ENCODE measurements around the gene ZDHHC19. TPM values are rescaled to one million over a fixed set of nuclear protein-coding genes. Genes with fewer than 3 reads are reported as not detected.

The ZDHHC19 gene
- polyA plus RNA-seq, 1 donor from 2014 or later, result 3.8 TPM

DNA sequence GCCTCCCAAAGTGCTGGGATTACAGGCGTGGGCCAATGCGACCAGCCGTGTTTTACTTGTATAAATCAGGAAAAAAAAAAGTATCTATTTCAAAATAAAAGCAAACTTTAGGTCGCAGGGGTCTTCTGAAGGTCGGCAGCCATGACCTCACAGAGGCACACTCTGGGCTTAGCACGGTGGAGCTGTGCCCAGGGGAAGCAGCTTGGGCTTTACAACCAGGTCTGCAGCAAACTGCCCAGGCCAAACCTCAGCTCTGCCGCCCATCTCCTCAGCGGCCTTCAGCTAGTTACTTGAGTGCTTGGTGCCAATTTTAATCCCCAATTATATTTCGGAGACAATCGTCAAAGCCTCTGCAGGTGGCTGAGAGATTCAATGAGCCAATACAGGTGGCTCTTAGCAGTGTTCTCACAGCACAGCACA lies 30.1 kb downstream of the ZDHHC19 start:
- H3K9me3 ChIP-seq (ENCODE audit: low read length), result no peaks in the 10 kb centered on the region
- no peak overlapping the region for H3K27ac ChIP-seq (ENCODE audit: low read length)
- H3K79me2 ChIP-seq (replicated peaks; ENCODE audit: insufficient read depth, low read length), result no peaks in the 10 kb centered on the region

DNA sequence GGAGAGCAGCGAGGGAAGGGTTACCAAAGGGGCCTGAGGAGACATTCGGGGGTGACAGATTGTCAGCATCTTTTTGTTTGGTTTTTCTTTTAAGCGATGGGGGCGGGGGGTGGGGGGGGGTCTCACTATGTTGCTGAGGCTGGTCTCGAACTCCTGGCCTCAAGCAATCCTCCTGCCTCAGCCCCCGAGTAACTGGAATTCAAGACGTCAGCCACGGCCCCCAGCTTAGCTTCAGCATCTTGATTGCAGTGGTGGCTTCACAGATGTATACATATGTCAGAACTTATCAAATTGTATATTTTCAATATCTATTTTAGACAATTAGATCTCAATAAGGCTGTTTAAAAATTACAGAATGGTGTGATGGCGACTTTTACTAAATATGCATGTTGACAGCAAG lies 30.9 kb downstream of the ZDHHC19 start:
- no peak overlapping the region for H3K4me3 ChIP-seq (ENCODE audit: low read length)
- H3K79me2 ChIP-seq (replicated peaks; ENCODE audit: insufficient read depth, low read length), result no peaks in the 10 kb centered on the region
- no peaks in the 10 kb centered on the region for H3K9me3 ChIP-seq (ENCODE audit: low read length)
- TF ChIP-seq, protein P1, sequence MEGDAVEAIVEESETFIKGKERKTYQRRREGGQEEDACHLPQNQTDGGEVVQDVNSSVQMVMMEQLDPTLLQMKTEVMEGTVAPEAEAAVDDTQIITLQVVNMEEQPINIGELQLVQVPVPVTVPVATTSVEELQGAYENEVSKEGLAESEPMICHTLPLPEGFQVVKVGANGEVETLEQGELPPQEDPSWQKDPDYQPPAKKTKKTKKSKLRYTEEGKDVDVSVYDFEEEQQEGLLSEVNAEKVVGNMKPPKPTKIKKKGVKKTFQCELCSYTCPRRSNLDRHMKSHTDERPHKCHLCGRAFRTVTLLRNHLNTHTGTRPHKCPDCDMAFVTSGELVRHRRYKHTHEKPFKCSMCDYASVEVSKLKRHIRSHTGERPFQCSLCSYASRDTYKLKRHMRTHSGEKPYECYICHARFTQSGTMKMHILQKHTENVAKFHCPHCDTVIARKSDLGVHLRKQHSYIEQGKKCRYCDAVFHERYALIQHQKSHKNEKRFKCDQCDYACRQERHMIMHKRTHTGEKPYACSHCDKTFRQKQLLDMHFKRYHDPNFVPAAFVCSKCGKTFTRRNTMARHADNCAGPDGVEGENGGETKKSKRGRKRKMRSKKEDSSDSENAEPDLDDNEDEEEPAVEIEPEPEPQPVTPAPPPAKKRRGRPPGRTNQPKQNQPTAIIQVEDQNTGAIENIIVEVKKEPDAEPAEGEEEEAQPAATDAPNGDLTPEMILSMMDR (IDR thresholded peaks at IDR 0.05; ENCODE audit: poor library complexity, severe bottlenecking), result no peak
- no peak for TF ChIP-seq EZH2 (IDR thresholded peaks at IDR 0.05; ENCODE audit: borderline replicate concordance, insufficient read depth, low read length, poor library complexity, severe bottlenecking)
- no peak for TF ChIP-seq POLR2AphosphoS5 (IDR thresholded peaks at IDR 0.05)
- TF ChIP-seq, protein P2, sequence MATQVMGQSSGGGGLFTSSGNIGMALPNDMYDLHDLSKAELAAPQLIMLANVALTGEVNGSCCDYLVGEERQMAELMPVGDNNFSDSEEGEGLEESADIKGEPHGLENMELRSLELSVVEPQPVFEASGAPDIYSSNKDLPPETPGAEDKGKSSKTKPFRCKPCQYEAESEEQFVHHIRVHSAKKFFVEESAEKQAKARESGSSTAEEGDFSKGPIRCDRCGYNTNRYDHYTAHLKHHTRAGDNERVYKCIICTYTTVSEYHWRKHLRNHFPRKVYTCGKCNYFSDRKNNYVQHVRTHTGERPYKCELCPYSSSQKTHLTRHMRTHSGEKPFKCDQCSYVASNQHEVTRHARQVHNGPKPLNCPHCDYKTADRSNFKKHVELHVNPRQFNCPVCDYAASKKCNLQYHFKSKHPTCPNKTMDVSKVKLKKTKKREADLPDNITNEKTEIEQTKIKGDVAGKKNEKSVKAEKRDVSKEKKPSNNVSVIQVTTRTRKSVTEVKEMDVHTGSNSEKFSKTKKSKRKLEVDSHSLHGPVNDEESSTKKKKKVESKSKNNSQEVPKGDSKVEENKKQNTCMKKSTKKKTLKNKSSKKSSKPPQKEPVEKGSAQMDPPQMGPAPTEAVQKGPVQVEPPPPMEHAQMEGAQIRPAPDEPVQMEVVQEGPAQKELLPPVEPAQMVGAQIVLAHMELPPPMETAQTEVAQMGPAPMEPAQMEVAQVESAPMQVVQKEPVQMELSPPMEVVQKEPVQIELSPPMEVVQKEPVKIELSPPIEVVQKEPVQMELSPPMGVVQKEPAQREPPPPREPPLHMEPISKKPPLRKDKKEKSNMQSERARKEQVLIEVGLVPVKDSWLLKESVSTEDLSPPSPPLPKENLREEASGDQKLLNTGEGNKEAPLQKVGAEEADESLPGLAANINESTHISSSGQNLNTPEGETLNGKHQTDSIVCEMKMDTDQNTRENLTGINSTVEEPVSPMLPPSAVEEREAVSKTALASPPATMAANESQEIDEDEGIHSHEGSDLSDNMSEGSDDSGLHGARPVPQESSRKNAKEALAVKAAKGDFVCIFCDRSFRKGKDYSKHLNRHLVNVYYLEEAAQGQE (IDR thresholded peaks at IDR 0.05; ENCODE audit: borderline replicate concordance), result no peak
- TF ChIP-seq RAD21 (conservative IDR thresholded peaks at IDR 0.05), result no peak
- no peak for TF ChIP-seq SMC3 (conservative IDR thresholded peaks at IDR 0.05; ENCODE audit: poor library complexity)
- TF ChIP-seq EP300 (conservative IDR thresholded peaks at IDR 0.05; ENCODE audit: poor library complexity, severe bottlenecking), result no peak
- no peak for TF ChIP-seq MXI1 (conservative IDR thresholded peaks at IDR 0.05; ENCODE audit: poor library complexity, severe bottlenecking)
- no peak for TF ChIP-seq TAF1 (IDR thresholded peaks at IDR 0.05; ENCODE audit: low read depth)
- H3K9me2 ChIP-seq (ENCODE audit: insufficient read depth, low read length), result no peaks in the 10 kb centered on the region
- peak overlapping the region; percentile 76 for H3K27ac ChIP-seq (ENCODE audit: low read length)
- no peaks in the 10 kb centered on the region for H3F3A ChIP-seq (ENCODE audit: insufficient read depth, low read length, poor library complexity, severe bottlenecking)
- H3K27me3 ChIP-seq (ENCODE audit: insufficient read depth, low read depth, low read length), result no peaks in the 10 kb centered on the region
- no peak overlapping the region for H3K9ac ChIP-seq (ENCODE audit: low read length)
- H2AFZ ChIP-seq (ENCODE audit: low read depth, low read length), result no peak overlapping the region
- no peak overlapping the region for H3K4me2 ChIP-seq (ENCODE audit: low read length)
- no peaks in the 10 kb centered on the region for H4K20me1 ChIP-seq (ENCODE audit: insufficient read depth)
- no peaks in the 10 kb centered on the region for H3K36me3 ChIP-seq (ENCODE audit: insufficient read depth, low read length)

More for the DNA sequence above, 30.1 kb downstream of the ZDHHC19 start:
- Histone ChIP-seq H3K27me3 (ENCODE audit: insufficient read depth, low read depth, low read length) (no peaks in the 10 kb centered on the region), H3K36me3 (ENCODE audit: insufficient read depth, low read length) (no peaks in the 10 kb centered on the region), H3K9ac (ENCODE audit: low read length) (no peak overlapping the region), H4K20me1 (ENCODE audit: insufficient read depth) (no peaks in the 10 kb centered on the region), H3F3A (ENCODE audit: insufficient read depth, low read length, poor library complexity, severe bottlenecking) (no peaks in the 10 kb centered on the region), H3K4me2 (ENCODE audit: low read length) (no peak overlapping the region), H2AFZ (ENCODE audit: low read depth, low read length) (no peak overlapping the region), H3K4me3 (ENCODE audit: low read length) (no peak overlapping the region), H3K9me2 (ENCODE audit: insufficient read depth, low read length) (no peaks in the 10 kb centered on the region)
- TF ChIP-seq POLR2AphosphoS5 (IDR thresholded peaks at IDR 0.05), result no peak
